CD4-positive, alpha-beta T cell treated with Interleukin-6 at 100 ng/mL for 8 hours (primary cell): ENCODE data around the gene MICU1.
"Not testable (repeated sequence)": the region's sequence is repeated elsewhere in the genome, so short reads cannot be mapped to it uniquely, and the experiment has no call there.

Experiments
- DNase-seq: peaks from one replicate; pipeline ENCODE4 v3.0.0-alpha.2; 2020; ENCODE audit warnings: mixed read lengths, low spot score

MICU1 gene

GRCh38 chr10:72328045-72328828, 297.6 kb downstream of the MICU1 start:
- DNase-seq: no peak

- peak; percentile 63 for DNase-seq
These were observed 298.9 kb downstream of the MICU1 start for GRCh38 chr10:72326665-72327603.

- not testable (repeated sequence) for DNase-seq
These were observed 300.4 kb downstream of the MICU1 start for GRCh38 chr10:72325243-72326175.

GRCh38 chr10:72323771-72324191, 302.1 kb downstream of the MICU1 start:
- no peak for DNase-seq

GRCh38 chr10:72323108-72323749, 302.6 kb downstream of the MICU1 start:
- no peak for DNase-seq

- peak; percentile 66 for DNase-seq
These were observed 303.4 kb downstream of the MICU1 start for GRCh38 chr10:72322280-72323058.

GRCh38 chr10:72322030-72322279, 303.9 kb downstream of the MICU1 start:
- DNase-seq: no peak

- no peak for DNase-seq
These were observed 304.4 kb downstream of the MICU1 start for GRCh38 chr10:72321248-72322029.

GRCh38 chr10:72320676-72321247, 305.1 kb downstream of the MICU1 start:
- DNase-seq: peak; percentile 56

GRCh38 chr10:72319416-72320254, 306.2 kb downstream of the MICU1 start:
- DNase-seq: peak; percentile 87

GRCh38 chr10:72318418-72319262, 307.2 kb downstream of the MICU1 start:
- no peak for DNase-seq
